HFFc6 (cell line): Measurements from ENCODE around the gene UPB1. TPM values are rescaled to one million over a fixed set of nuclear protein-coding genes. Genes with fewer than 3 reads are reported as not detected.
"Not testable (repeated sequence)": the region's sequence is repeated elsewhere in the genome, so short reads cannot be mapped to it uniquely, and the experiment has no call there.

Source experiments
- DNase-seq: peaks from one replicate; pipeline ENCODE4 v3.0.0-alpha.2; 2018
- H3K27ac Mint-ChIP-seq: 2 replicates; pipeline ENCODE4 v1.8.0; 2020; ENCODE audit warnings: mild to moderate bottlenecking, mixed read lengths
- H3K27me3 Mint-ChIP-seq: 2 replicates; pipeline ENCODE4 v1.8.0; 2021; ENCODE audit warnings: mild to moderate bottlenecking, moderate library complexity, mixed read lengths; ENCODE audit not compliant: insufficient read depth
- H3K36me3 Mint-ChIP-seq: 2 replicates; pipeline ENCODE4 v1.8.0; 2021; ENCODE audit warnings: low read depth, mixed read lengths
- H3K4me1 Mint-ChIP-seq: 2 replicates; pipeline ENCODE4 v1.8.0; 2020; ENCODE audit warnings: low read depth, mixed read lengths
- H3K4me3 Mint-ChIP-seq: 2 replicates; pipeline ENCODE4 v1.8.0; 2020; ENCODE audit warnings: mild to moderate bottlenecking, moderate library complexity, mixed read lengths
- H3K9me3 Mint-ChIP-seq: 2 replicates; pipeline ENCODE4 v1.8.0; 2020; ENCODE audit warnings: mild to moderate bottlenecking, mixed read lengths
- CTCF ChIP-seq: fragments of 200-600 bp; sonication (generic); IDR thresholded peaks from 2 replicates; pipeline ENCODE4 v1.5.0; 2021; ENCODE audit warnings: antibody characterized with exemption, mild to moderate bottlenecking
- total RNA-seq, 6 experiments: library from RNA; stranded (reverse); fragmentation: NEBNext Ultra II Directional; extraction: Animal tissue kit (Norgen Biotek cat#: 25700); gene quantifications; 2 replicates in 1 of 6; 3 replicates in 5 of 6; pipeline ENCODE4 v1.2.3, GENCODE V29; 2021

The UPB1 gene
- total RNA-seq, 6 experiments from 2014 or later = 0.07 to 0.14 (median 0.12) TPM; not detected in 2

- H3K4me1 Mint-ChIP-seq = peaks cover 34% of the 10 kb centered on the region
- H3K27ac Mint-ChIP-seq = peak overlapping the region; percentile 45; the same call in 1 of the 2 replicates
Measured at GRCh38 chr22:24550902-24551435, 55.8 kb downstream of the UPB1 start.

GRCh38 chr22:24552503-24553286 is 57.6 kb downstream of the UPB1 start:
- H3K27me3 Mint-ChIP-seq, DNase-seq, H3K9me3 Mint-ChIP-seq: not testable (repeated sequence)
- Mint-ChIP-seq H3K4me3 (peak overlapping the region; percentile 97), H3K4me1 (peaks cover 39% of the 10 kb centered on the region), H3K36me3 (peaks cover 21% of the 10 kb centered on the region), H3K27ac (peak overlapping the region; percentile 94)

More at GRCh38 chr22:24550902-24551435, 55.8 kb downstream of the UPB1 start:
- H3K4me3 Mint-ChIP-seq = no peak overlapping the region
- no peaks in the 10 kb centered on the region for H3K9me3 Mint-ChIP-seq
- peaks cover 3% of the 10 kb centered on the region for H3K27me3 Mint-ChIP-seq
- TF ChIP-seq CTCF = no peak
- DNase-seq = no peak
- peaks cover 27% of the 10 kb centered on the region for H3K36me3 Mint-ChIP-seq

- Mint-ChIP-seq H3K9me3 (no peaks in the 10 kb centered on the region), H3K4me1 (peaks cover 49% of the 10 kb centered on the region), H3K4me3 (peak overlapping the region; percentile 97), H3K27me3 (peaks cover 3% of the 10 kb centered on the region), H3K27ac (peak overlapping the region; percentile 94), H3K36me3 (peaks cover 32% of the 10 kb centered on the region)
- no peak for TF ChIP-seq CTCF
- DNase-seq = peak; percentile 10
Measured at GRCh38 chr22:24553597-24554312, 58.6 kb downstream of the UPB1 start.

- no peak for TF ChIP-seq CTCF
- Mint-ChIP-seq H3K4me3 (peak within 1 kb of the TSS; percentile 97), H3K9me3 (no peaks in the 10 kb centered on the region), H3K27me3 (peaks cover 3% of the 10 kb centered on the region), H3K27ac (peak within 1 kb of the TSS; percentile 97), H3K4me1 (peaks cover 56% of the 10 kb centered on the region), H3K36me3 (peaks cover 34% of the 10 kb centered on the region)
- DNase-seq = peak; percentile 14
Measured at GRCh38 chr22:24554313-24555164, 59.4 kb downstream of the UPB1 start, which contains the start of gene GUCD1. Gene GUCD1 (minus strand): TSS chr22:24555138. CDS start chr22:24554991, 147 bp downstream.

GRCh38 chr22:24555165-24556039 is 60.3 kb downstream of the UPB1 start, which contains the start of gene SNRPD3:
Gene SNRPD3 (plus strand): TSS chr22:24555999. CDS start chr22:24557675, 1,676 bp downstream.
- H3K9me3 Mint-ChIP-seq = no peaks in the 10 kb centered on the region
- peaks cover 34% of the 10 kb centered on the region for H3K36me3 Mint-ChIP-seq
- H3K4me3 Mint-ChIP-seq = peak within 1 kb of the TSS; percentile 97
- peaks cover 51% of the 10 kb centered on the region for H3K4me1 Mint-ChIP-seq
- H3K27ac Mint-ChIP-seq = peak within 1 kb of the TSS; percentile 97
- peak; percentile 98 for DNase-seq
- TF ChIP-seq CTCF = peak; percentile 44; the same call in 1 of the 2 replicates
- H3K27me3 Mint-ChIP-seq = peaks cover 3% of the 10 kb centered on the region
